ENCODE measurements around the gene KIR2DL3.
A peak's percentile ranks its signal among the peaks of the same experiment; 100 is the strongest.

- TF ChIP-seq CEBPB (IDR thresholded peaks at IDR 0.05; ENCODE audit: borderline replicate concordance, low read depth, low read length) (peak; percentile 79), PHF20 (CRISPR knock-in tag; IDR thresholded peaks at IDR 0.05) (no peak), ZBTB33 (CRISPR knock-in tag; IDR thresholded peaks at IDR 0.05) (no peak), HMGXB3 (CRISPR knock-in tag; IDR thresholded peaks at IDR 0.05; ENCODE audit: borderline replicate concordance) (no peak), NR1H2 (CRISPR knock-in tag; IDR thresholded peaks at IDR 0.05; ENCODE audit: borderline replicate concordance, low read depth) (no peak), AGO2 (optimal IDR thresholded peaks at IDR 0.05; ENCODE audit: low read depth, low read length) (no peak), ETV6 (CRISPR knock-in tag; conservative IDR thresholded peaks at IDR 0.05) (no peak), CTCF (CRISPR knock-in tag; IDR thresholded peaks at IDR 0.05) (no peak)
Measured at GRCh38 chr19:54691582-54692297, 46.6 kb upstream of the KIR2DL3 start.

Measured in HepG2 (cell line).